ENCODE data around the gene ARID3C.
A peak's percentile ranks its signal among the peaks of the same experiment; 100 is the strongest.

Gene ARID3C

GRCh38 chr9:34628656-34629490 is at the start of gene ARID3C:
Gene ARID3C (minus strand): TSS chr9:34629066. CDS start chr9:34628014, 1,052 bp downstream.
- peak; percentile 35 to 48 for DNase-seq

GRCh38 chr9:34675869-34676268 is 47.0 kb upstream of the ARID3C start:
- no peak for DNase-seq

- DNase-seq, result peak; percentile 52 to 55
Observed at GRCh38 chr9:34675048-34675714, 46.3 kb upstream of the ARID3C start.

GRCh38 chr9:34674440-34674839 is 45.6 kb upstream of the ARID3C start:
- no peak for DNase-seq

GRCh38 chr9:34671307-34671706 is 42.4 kb upstream of the ARID3C start:
- DNase-seq, result no peak

- DNase-seq, result no peak
Observed at GRCh38 chr9:34669809-34670562, 41.1 kb upstream of the ARID3C start.

- DNase-seq, result peak; percentile 93 to 94
Observed at GRCh38 chr9:34665381-34666250, 36.8 kb upstream of the ARID3C start.

GRCh38 chr9:34665067-34665380 is 36.2 kb upstream of the ARID3C start:
- DNase-seq, result no peak

- peak; percentile 76 to 83 for DNase-seq
Observed at GRCh38 chr9:34664281-34665066, 35.6 kb upstream of the ARID3C start.

GRCh38 chr9:34663303-34663605 is 34.4 kb upstream of the ARID3C start:
- DNase-seq, result peak; percentile 53 to 76

GRCh38 chr9:34662526-34663302 is 33.8 kb upstream of the ARID3C start, which contains the start of gene CCL27:
Gene CCL27 (minus strand): TSS chr9:34662657. CDS start chr9:34662633, 24 bp downstream.
- DNase-seq, result no peak

GRCh38 chr9:34659592-34660253 is 30.9 kb upstream of the ARID3C start:
- DNase-seq, result no peak

- DNase-seq, result no peak
Observed at GRCh38 chr9:34658461-34658860, 29.6 kb upstream of the ARID3C start.

- DNase-seq, result no peak
Observed at GRCh38 chr9:34656992-34657391, 28.1 kb upstream of the ARID3C start.

- DNase-seq, result no peak
Observed at GRCh38 chr9:34655394-34655793, 26.5 kb upstream of the ARID3C start.

- DNase-seq, result no peak
Observed at GRCh38 chr9:34654323-34655051, 25.6 kb upstream of the ARID3C start.

- DNase-seq, result no peak
Observed at GRCh38 chr9:34653151-34654072, 24.5 kb upstream of the ARID3C start.

- no peak for DNase-seq
Observed at GRCh38 chr9:34652602-34653000, 23.7 kb upstream of the ARID3C start.

All from CD4-positive, alpha-beta T cell treated with Interleukin-1 beta for 1 hour (primary cell).